Measurements from ENCODE around the gene CHRNA10.

DNA sequence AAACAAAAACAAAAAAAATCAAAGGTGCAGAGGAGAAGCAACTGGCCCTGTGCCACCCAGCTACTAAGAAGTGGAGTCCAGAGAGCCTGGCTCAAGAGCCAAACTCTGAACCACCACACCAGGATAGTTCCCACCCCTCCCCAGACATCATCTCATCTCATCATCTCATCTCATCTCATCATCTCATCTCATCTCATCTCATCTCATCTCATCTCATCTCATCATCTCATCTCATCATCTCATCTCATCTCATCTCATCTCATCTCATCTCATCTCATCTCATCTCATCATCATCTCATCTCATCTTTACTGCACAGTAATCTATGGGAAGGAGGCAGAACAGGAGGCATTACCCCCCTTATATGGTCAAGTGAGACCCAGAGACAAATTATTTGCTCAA lies 8.3 kb downstream of the CHRNA10 start:
- TF ChIP-seq, protein P1, sequence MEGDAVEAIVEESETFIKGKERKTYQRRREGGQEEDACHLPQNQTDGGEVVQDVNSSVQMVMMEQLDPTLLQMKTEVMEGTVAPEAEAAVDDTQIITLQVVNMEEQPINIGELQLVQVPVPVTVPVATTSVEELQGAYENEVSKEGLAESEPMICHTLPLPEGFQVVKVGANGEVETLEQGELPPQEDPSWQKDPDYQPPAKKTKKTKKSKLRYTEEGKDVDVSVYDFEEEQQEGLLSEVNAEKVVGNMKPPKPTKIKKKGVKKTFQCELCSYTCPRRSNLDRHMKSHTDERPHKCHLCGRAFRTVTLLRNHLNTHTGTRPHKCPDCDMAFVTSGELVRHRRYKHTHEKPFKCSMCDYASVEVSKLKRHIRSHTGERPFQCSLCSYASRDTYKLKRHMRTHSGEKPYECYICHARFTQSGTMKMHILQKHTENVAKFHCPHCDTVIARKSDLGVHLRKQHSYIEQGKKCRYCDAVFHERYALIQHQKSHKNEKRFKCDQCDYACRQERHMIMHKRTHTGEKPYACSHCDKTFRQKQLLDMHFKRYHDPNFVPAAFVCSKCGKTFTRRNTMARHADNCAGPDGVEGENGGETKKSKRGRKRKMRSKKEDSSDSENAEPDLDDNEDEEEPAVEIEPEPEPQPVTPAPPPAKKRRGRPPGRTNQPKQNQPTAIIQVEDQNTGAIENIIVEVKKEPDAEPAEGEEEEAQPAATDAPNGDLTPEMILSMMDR (conservative IDR thresholded peaks at IDR 0.05; ENCODE audit: low read depth, low read length): no peak
- no peak for TF ChIP-seq EZH2 (IDR thresholded peaks at IDR 0.05; ENCODE audit: low read length, unreplicated experiment)

Measured in PC-3 (cell line).